GM12873 (cell line): ENCODE measurements around the gene DCHS2.

Experiments
- TF ChIP-seq, protein P1 (sequence below): IDR thresholded peaks from 2 replicates; pipeline ENCODE4 v1.5.1; 2012; ENCODE audit warnings: low read depth, mild to moderate bottlenecking, moderate library complexity, low read length, control low read depth; ENCODE audit not compliant: insufficient read depth; ENCODE audit errors: missing control alignments

The DCHS2 gene

DNA sequence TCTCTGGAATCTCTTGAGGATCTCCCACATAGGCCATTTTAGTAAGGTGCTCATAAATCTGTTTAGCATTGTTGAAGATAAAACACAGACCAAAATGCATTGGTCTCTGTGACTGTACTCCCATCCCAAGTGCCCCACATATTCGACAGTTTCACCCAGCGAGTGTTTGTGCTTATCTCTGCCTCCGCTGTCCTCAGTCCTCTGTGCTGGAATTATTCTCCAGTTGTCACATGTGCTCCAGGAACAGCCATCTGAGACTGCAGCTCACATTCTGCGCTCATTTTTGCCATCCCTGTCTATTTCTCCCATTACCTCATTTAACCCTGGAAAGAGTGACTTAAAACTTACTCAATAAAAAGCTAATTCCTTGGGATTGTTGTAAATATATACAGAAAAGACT is 27.6 kb upstream of the DCHS2 start:
- TF ChIP-seq, protein P1, sequence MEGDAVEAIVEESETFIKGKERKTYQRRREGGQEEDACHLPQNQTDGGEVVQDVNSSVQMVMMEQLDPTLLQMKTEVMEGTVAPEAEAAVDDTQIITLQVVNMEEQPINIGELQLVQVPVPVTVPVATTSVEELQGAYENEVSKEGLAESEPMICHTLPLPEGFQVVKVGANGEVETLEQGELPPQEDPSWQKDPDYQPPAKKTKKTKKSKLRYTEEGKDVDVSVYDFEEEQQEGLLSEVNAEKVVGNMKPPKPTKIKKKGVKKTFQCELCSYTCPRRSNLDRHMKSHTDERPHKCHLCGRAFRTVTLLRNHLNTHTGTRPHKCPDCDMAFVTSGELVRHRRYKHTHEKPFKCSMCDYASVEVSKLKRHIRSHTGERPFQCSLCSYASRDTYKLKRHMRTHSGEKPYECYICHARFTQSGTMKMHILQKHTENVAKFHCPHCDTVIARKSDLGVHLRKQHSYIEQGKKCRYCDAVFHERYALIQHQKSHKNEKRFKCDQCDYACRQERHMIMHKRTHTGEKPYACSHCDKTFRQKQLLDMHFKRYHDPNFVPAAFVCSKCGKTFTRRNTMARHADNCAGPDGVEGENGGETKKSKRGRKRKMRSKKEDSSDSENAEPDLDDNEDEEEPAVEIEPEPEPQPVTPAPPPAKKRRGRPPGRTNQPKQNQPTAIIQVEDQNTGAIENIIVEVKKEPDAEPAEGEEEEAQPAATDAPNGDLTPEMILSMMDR = no peak

- TF ChIP-seq, protein P1 = no peak
Measured at GRCh38 chr4:154517591-154517990, 26.0 kb upstream of the DCHS2 start.

DNA sequence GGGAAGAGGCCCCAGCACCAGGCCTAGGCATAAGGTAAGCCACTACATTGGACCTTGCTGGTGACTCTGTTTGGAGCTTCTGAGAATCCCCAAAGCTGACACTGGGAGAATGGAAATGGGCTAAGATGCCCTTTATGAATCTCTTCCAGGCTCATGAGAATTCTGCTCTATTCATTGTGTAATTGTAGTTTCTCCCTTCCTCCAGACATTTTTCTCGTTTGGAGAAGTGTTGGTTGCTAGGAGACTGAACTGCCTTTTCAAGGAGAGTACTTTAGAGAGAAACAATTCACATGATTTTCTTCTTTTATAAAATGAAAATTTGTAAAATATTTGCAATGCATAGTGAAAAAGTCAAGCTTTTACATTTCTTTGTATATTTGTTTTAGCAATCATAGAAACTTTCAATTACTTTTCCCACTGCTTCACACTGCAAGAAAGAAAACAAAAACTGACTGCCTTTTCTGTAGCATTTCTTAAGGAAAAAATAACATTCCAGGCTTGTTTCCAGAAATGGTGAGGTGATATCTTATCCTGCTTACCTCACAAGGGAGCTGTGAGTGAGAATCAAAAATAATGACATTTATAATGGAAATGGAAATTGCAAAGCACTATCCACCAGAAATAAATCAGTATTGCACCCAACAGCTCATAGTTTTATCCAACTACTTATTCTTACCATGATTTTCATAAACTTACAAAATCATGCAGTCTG is 24.9 kb upstream of the DCHS2 start:
- TF ChIP-seq, protein P1 = no peak

- TF ChIP-seq, protein P1 = no peak
Measured at GRCh38 chr4:154511981-154512380, 20.4 kb upstream of the DCHS2 start.

GRCh38 chr4:154511548-154511947 is 19.9 kb upstream of the DCHS2 start:
- TF ChIP-seq, protein P1 = no peak

- TF ChIP-seq, protein P1 = no peak
Measured at GRCh38 chr4:154507156-154507555, 15.6 kb upstream of the DCHS2 start.

DNA sequence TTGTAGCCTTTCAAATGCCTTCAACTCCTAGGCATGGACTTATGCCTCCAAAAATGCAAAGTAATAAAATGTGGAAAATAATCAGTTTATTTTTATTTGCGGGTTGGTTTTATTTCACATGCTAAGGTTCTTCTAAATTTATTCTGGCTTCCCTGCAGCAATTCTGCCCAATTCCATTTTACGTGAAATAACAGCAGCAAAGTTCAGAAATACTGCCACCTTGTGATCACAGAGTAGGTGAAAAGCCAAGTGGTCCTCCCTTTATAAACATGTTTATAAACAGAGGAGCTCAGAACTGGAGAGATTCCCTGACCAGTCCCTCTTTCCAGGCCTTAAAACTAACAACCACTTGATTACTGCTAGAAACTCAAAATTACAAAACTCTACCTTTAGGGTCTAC is 14.7 kb upstream of the DCHS2 start:
- TF ChIP-seq, protein P1 = peak; percentile 55
